H1 (cell line): ENCODE data around the gene GAREM2. TPM values are rescaled to one million over a fixed set of nuclear protein-coding genes. Genes with fewer than 3 reads are reported as not detected.

Source experiments
- CTCF ChIA-PET: fragments of 300-600 bp; sonication (Branson Sonifier 250); formaldehyde crosslinking; loops from one replicate; lab custom pipeline; 2021; ENCODE audit not compliant: partially characterized antibody; lab: Charles Lee
- POLR2A ChIA-PET: fragments of 300-600 bp; sonication (Branson Sonifier 250); formaldehyde crosslinking; loops from one replicate; lab custom pipeline; 2021; ENCODE audit warnings: inconsistent platforms; ENCODE audit not compliant: partially characterized antibody; lab: Charles Lee
- DNase-seq, 2 experiments: peaks; one replicate each; pipeline versions ENCODE4 v3.0.0 to v3.0.0-alpha.2; 2010 to 2022; ENCODE audit warnings: low spot score in 2 of 2, low read depth in 1 of 2, mixed read lengths in 1 of 2
- FAIRE-seq: peaks from 2 replicates; lab custom pipeline; 2011; peaks lifted over from hg19 to GRCh38; lab: Jason Lieb, UNC
- H2AFZ ChIP-seq: 2 replicates; pipeline ENCODE4 v1.8.1; 2012; ENCODE audit warnings: low read length, inconsistent platforms
- H2AK5ac ChIP-seq: 2 replicates; pipeline ENCODE4 v1.6.1; 2013; ENCODE audit warnings: low read depth, low read length
- H2BK120ac ChIP-seq: replicated peaks from 2 replicates; pipeline ENCODE3; 2013; ENCODE audit warnings: low read depth, low read length, inconsistent platforms
- H2BK12ac ChIP-seq: 2 replicates; pipeline ENCODE4 v1.6.1; 2013; ENCODE audit warnings: low read depth, low read length
- H2BK15ac ChIP-seq: 2 replicates; pipeline ENCODE4 v1.6.1; 2013; ENCODE audit warnings: low read length
- H2BK20ac ChIP-seq: 2 replicates; pipeline ENCODE4 v1.6.1; 2013; ENCODE audit warnings: low read length
- H2BK5ac ChIP-seq: 2 replicates; pipeline ENCODE4 v1.6.1; 2013; ENCODE audit warnings: low read depth, low read length
- H3K14ac ChIP-seq: 2 replicates; pipeline ENCODE4 v1.6.1; 2013; ENCODE audit warnings: inconsistent platforms; ENCODE audit not compliant: insufficient read length
- H3K18ac ChIP-seq: 2 replicates; pipeline ENCODE4 v1.6.1; 2013; ENCODE audit warnings: low read length; ENCODE audit errors: extremely low read depth
- H3K23ac ChIP-seq: 2 replicates; pipeline ENCODE4 v1.6.1; 2013; ENCODE audit warnings: inconsistent platforms; ENCODE audit not compliant: insufficient read length
- H3K23me2 ChIP-seq: 2 replicates; pipeline ENCODE4 v1.6.1; 2013; ENCODE audit warnings: low read depth, low read length
- H3K27ac ChIP-seq: 2 replicates; pipeline ENCODE4 v1.6.1; 2011; ENCODE audit warnings: low read depth, low read length, inconsistent platforms
- H3K27me3 ChIP-seq, 4 experiments: replicated peaks in 1 of 4; 1 replicate in 1 of 4; 2 replicates in 3 of 4; pipeline versions ENCODE4 v1.6.1 to v1.8.1; 2011 to 2013; ENCODE audit warnings: low read length in 3 of 4, mild to moderate bottlenecking in 3 of 4, inconsistent platforms in 2 of 4, mixed read lengths in 2 of 4, moderate library complexity in 1 of 4; ENCODE audit not compliant: control insufficient read depth in 3 of 4, insufficient read depth in 3 of 4; ENCODE audit errors: extremely low read depth in 1 of 4
- H3K36me3 ChIP-seq, 4 experiments: 2 replicates each; pipeline versions ENCODE4 v1.6.1 to v1.8.1; 2011 to 2013; ENCODE audit warnings: mild to moderate bottlenecking in 4 of 4, low read length in 3 of 4, moderate library complexity in 2 of 4, control low read depth in 1 of 4, inconsistent platforms in 1 of 4; ENCODE audit not compliant: insufficient read depth in 4 of 4, control insufficient read depth in 2 of 4
- H3K4ac ChIP-seq: replicated peaks from 2 replicates; pipeline ENCODE3; 2013; ENCODE audit warnings: low read length, low read depth, mixed read lengths, inconsistent platforms; ENCODE audit not compliant: insufficient read length
- H3K4me1 ChIP-seq, 4 experiments: replicated peaks in 1 of 4; 1 replicate in 1 of 4; 2 replicates in 3 of 4; pipeline versions ENCODE4 v1.6.1 to v1.8.1; 2011 to 2013; ENCODE audit warnings: low read length in 3 of 4, inconsistent platforms in 2 of 4, mixed read lengths in 1 of 4; ENCODE audit not compliant: insufficient read depth in 4 of 4, control insufficient read depth in 3 of 4
- H3K4me2 ChIP-seq, 2 experiments: 2 replicates each; pipeline versions ENCODE4 v1.6.1 to v1.8.1; 2011 to 2013; ENCODE audit warnings: low read depth in 2 of 2, low read length in 2 of 2, control low read depth in 1 of 2, inconsistent platforms in 1 of 2, mild to moderate bottlenecking in 1 of 2; ENCODE audit not compliant: insufficient read depth in 1 of 2
- H3K4me3 ChIP-seq, 4 experiments: fragments of 200-600, 300-600 bp in 1 of 4; sonication (generic), shearing (Covaris generic), sonication (Bioruptor Twin) in 1 of 4; 2 replicates each; pipeline versions ENCODE4 v1.5.1 to v1.8.1; 2011 to 2016; ENCODE audit warnings: low read length in 4 of 4, low read depth in 3 of 4, control low read depth in 2 of 4, inconsistent platforms in 2 of 4, mild to moderate bottlenecking in 2 of 4, mixed read lengths in 1 of 4, moderate library complexity in 1 of 4; ENCODE audit not compliant: insufficient read depth in 2 of 4; ENCODE audit errors: extremely low read depth in 1 of 4
- H3K56ac ChIP-seq: replicated peaks from 2 replicates; pipeline ENCODE3; 2013; ENCODE audit warnings: low read depth, mild to moderate bottlenecking, mixed read lengths, low read length, inconsistent platforms; ENCODE audit not compliant: insufficient read length
- H3K79me1 ChIP-seq: 2 replicates; pipeline ENCODE4 v1.6.1; 2013; ENCODE audit warnings: low read depth, low read length, control low read depth
- H3K79me2 ChIP-seq, 2 experiments: 2 replicates each; pipeline versions ENCODE4 v1.6.1 to v1.8.1; 2012 to 2013; ENCODE audit warnings: low read length in 2 of 2, mild to moderate bottlenecking in 2 of 2, inconsistent platforms in 1 of 2; ENCODE audit not compliant: insufficient read depth in 2 of 2, control insufficient read depth in 1 of 2
- H3K9ac ChIP-seq, 4 experiments: replicated peaks in 1 of 4; 1 replicate in 1 of 4; 2 replicates in 3 of 4; pipeline versions ENCODE4 v1.6.1 to v1.8.1; 2011 to 2013; ENCODE audit warnings: low read depth in 3 of 4, low read length in 3 of 4, control low read depth in 2 of 4, mild to moderate bottlenecking in 2 of 4, moderate library complexity in 2 of 4, inconsistent platforms in 1 of 4; ENCODE audit errors: extremely low read depth in 1 of 4
- H3K9me3 ChIP-seq, 2 experiments: 2 replicates each; pipeline versions ENCODE4 v1.6.1 to v1.8.1; 2012 to 2013; ENCODE audit warnings: mild to moderate bottlenecking in 2 of 2, moderate library complexity in 2 of 2, control low read depth in 1 of 2, inconsistent platforms in 1 of 2, low read depth in 1 of 2, low read length in 1 of 2, mixed read lengths in 1 of 2; ENCODE audit not compliant: insufficient read depth in 2 of 2
- H4K20me1 ChIP-seq, 2 experiments: replicated peaks in 1 of 2; 2 replicates each; pipeline versions ENCODE3 to v1.8.1; 2011 to 2013; ENCODE audit warnings: inconsistent platforms in 2 of 2, low read length in 2 of 2, mild to moderate bottlenecking in 1 of 2; ENCODE audit not compliant: insufficient read depth in 2 of 2, control insufficient read depth in 1 of 2
- H4K5ac ChIP-seq: 2 replicates; pipeline ENCODE4 v1.6.1; 2013; ENCODE audit warnings: low read length, low read depth, mixed read lengths, inconsistent platforms; ENCODE audit not compliant: insufficient read length
- H4K8ac ChIP-seq: 2 replicates; pipeline ENCODE4 v1.8.0; 2013; ENCODE audit warnings: mild to moderate bottlenecking, moderate library complexity, low read length, inconsistent platforms; ENCODE audit not compliant: insufficient read depth; ENCODE audit errors: extremely low read depth
- H4K91ac ChIP-seq: replicated peaks from 2 replicates; pipeline ENCODE3; 2013; ENCODE audit warnings: low read length, mixed read lengths, inconsistent platforms; ENCODE audit not compliant: insufficient read length
- BCL11A ChIP-seq, 2 experiments: IDR thresholded peaks; one replicate each; pipeline ENCODE4 v1.6.1; 2011; ENCODE audit warnings: low read depth in 2 of 2, low read length in 2 of 2, mild to moderate bottlenecking in 2 of 2
- CBX8 ChIP-seq: fragments of 300-800, 300-1000 bp; sonication (generic); IDR thresholded peaks from 2 replicates; pipeline ENCODE4 v1.7.1; 2016; ENCODE audit warnings: low read depth, low read length, borderline replicate concordance
- CTCF ChIP-seq, 3 experiments: IDR thresholded peaks; 1 replicate in 2 of 3; 2 replicates in 1 of 3; pipeline versions ENCODE4 v1.5.1 to v1.6.1; 2011; ENCODE audit warnings: low read length in 3 of 3, mild to moderate bottlenecking in 3 of 3, inconsistent platforms in 2 of 3, low read depth in 1 of 3, moderate library complexity in 1 of 3; ENCODE audit not compliant: insufficient read depth in 1 of 3; ENCODE audit errors: control extremely low read depth in 1 of 3
- HDAC2 ChIP-seq, 2 experiments: fragments of 300-600 bp in 1 of 2; sonication (generic) in 1 of 2; IDR thresholded peaks; 2 replicates each; pipeline ENCODE4 v1.6.1; 2011 to 2012; ENCODE audit warnings: low read depth in 2 of 2, low read length in 2 of 2, mild to moderate bottlenecking in 2 of 2, moderate library complexity in 2 of 2, borderline replicate concordance in 1 of 2, inconsistent platforms in 1 of 2
- JUN ChIP-seq: IDR thresholded peaks from 2 replicates; pipeline ENCODE4 v1.6.1; 2011; ENCODE audit warnings: low read depth, mild to moderate bottlenecking, improper control_type of control experiment, low read length
- KDM4A ChIP-seq: IDR thresholded peaks from one replicate; pipeline ENCODE4 v1.7.1; 2012; ENCODE audit warnings: low read depth, mild to moderate bottlenecking, moderate library complexity, low read length, inconsistent platforms; ENCODE audit not compliant: severe bottlenecking
- POU5F1 ChIP-seq: IDR thresholded peaks from 2 replicates; pipeline ENCODE4 v1.6.1; 2011; ENCODE audit warnings: low read depth, mild to moderate bottlenecking, low read length, moderate library complexity
- SP1 ChIP-seq: IDR thresholded peaks from 2 replicates; pipeline ENCODE4 v1.6.1; 2011; ENCODE audit warnings: low read depth, low read length
- SP2 ChIP-seq: IDR thresholded peaks from 2 replicates; pipeline ENCODE4 v1.6.1; 2012; ENCODE audit warnings: mild to moderate bottlenecking, low read length, inconsistent platforms
- TAF1 ChIP-seq: IDR thresholded peaks from 2 replicates; pipeline ENCODE4 v1.6.1; 2011; ENCODE audit warnings: mild to moderate bottlenecking, low read depth, low read length
- TAF7 ChIP-seq: optimal IDR thresholded peaks from 2 replicates; pipeline ENCODE3; 2011; ENCODE audit warnings: low read depth, mild to moderate bottlenecking, inconsistent platforms, low read length, moderate library complexity, borderline replicate concordance
- YY1 ChIP-seq: IDR thresholded peaks from 2 replicates; pipeline ENCODE4 v1.6.1; 2011; ENCODE audit warnings: low read depth, mild to moderate bottlenecking, low read length
- WGBS, 2 experiments: shearing (Covaris generic) in 1 of 2; methylation state at CpG; one replicate each; pipeline versions ENCODE4 v1.1.6 to v1.1.7; 2013 to 2015; ENCODE audit warnings: low lambda C conversion rate in 2 of 2, mixed read lengths in 2 of 2, inconsistent platforms in 1 of 2, low coverage in 1 of 2, missing lambda C conversion rate in 1 of 2; ENCODE audit not compliant: insufficient replicate concordance in 2 of 2, insufficient coverage in 1 of 2, insufficient read length in 1 of 2; ENCODE audit errors: extremely low coverage in 1 of 2, missing lambda C conversion rate in 1 of 2; 5-methylcytosine and 5-hydroxymethylcytosine counted together
- polyA plus RNA-seq, 7 experiments: library from polyadenylated mRNA; depleted of rRNA in 3 of 7; stranded (reverse) in 5 of 7; unstranded in 2 of 7; fragments of >200 nt in 5 of 7; fragments of 200-250 nt in 2 of 7; gene quantifications; 1 replicate in 5 of 7; 2 replicates in 1 of 7; 4 replicates in 1 of 7; pipeline versions ENCODE4 v1.2.1 to v1.2.3, GENCODE V29; 2011 to 2013; ENCODE audit warnings: missing spikeins in 2 of 7, mixed read lengths in 2 of 7
- total RNA-seq: library from RNA; stranded (reverse); fragmentation: NEBNext Ultra II Directional; extraction: Animal tissue kit (Norgen Biotek cat#: 25700); gene quantifications from 2 replicates; pipeline ENCODE4 v1.2.1, GENCODE V29; 2021

The GAREM2 gene
- total and polyA plus RNA-seq, 2 of the 8 experiments (the other 6 are each of a cell fraction or from before 2014, with no cell fraction given) = 19.9 TPM

DNA sequence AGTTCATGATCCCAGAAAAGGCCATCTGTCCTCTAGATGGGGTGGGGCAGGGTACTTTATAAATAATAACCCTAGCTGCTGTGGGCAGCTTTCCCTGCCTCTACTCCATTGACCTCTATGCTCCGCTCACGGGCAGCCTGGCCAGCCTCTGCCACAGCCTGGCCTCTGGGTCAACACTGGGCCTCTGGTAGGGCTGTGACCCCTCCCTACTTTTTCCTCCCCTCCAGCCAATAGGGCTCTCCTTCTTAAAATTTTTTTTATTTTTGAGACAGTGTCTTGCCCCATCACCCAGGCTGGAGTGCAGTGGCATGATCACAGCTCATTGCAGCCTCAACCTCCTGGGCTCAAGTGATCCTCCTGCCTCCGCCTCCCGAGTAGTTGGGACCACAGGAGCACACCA lies 4.1 kb upstream of the GAREM2 start:
- Histone ChIP-seq H3K79me1 (no peaks in the 10 kb centered on the region), H4K8ac (no peak overlapping the region), H4K91ac (no peak overlapping the region), H2AFZ (no peak overlapping the region), H3K27me3 (peaks cover 0 to 2% (median 0%) of the 10 kb centered on the region in 4 experiments; a peak in 2 of 7 replicates), H3K56ac (no peak overlapping the region), H2BK20ac (no peak overlapping the region), H3K23ac (no peak overlapping the region), H4K5ac (no peak overlapping the region), H2BK12ac (no peak overlapping the region), H3K9ac (no peak overlapping the region), H3K18ac (no peak overlapping the region), H3K36me3 (no peaks in the 10 kb centered on the region), H3K9me3 (no peaks in the 10 kb centered on the region), H3K79me2 (no peaks in the 10 kb centered on the region), H2BK120ac (no peak overlapping the region), H3K14ac (no peak overlapping the region), H3K27ac (no peak overlapping the region), H3K4ac (no peak overlapping the region), H4K20me1 (peaks cover 0 to 1% of the 10 kb centered on the region in 2 experiments), H2BK15ac (no peak overlapping the region), H2AK5ac (no peak overlapping the region), H3K4me3 (no peak overlapping the region), H3K4me2 (no peak overlapping the region), H3K23me2 (peaks cover 3% of the 10 kb centered on the region; the same call in 1 of the 2 replicates), H3K4me1 (no peaks in the 10 kb centered on the region), H2BK5ac (no peak overlapping the region)
- FAIRE-seq (no peak), DNase-seq (no peak)
- ChIA-PET POLR2A (interaction anchor here (1.8 kb wide), 1 partner anchor 16 kb away, joined by 8 read pairs; no protein-coding TSS in a partner anchor), CTCF (interaction anchor here (0.8 to 4.2 kb wide), 4 partner anchors 14 to 81 kb away, joined by 3 to 16 read pairs (median 4); no protein-coding TSS in a partner anchor)
- WGBS, 2 experiments = 83% methylated on average over 4 of the region's 4 CpGs; no CpG with 5 or more reads in 1 of the 2 experiments
- TF ChIP-seq TAF1 (no peak), BCL11A (IDR thresholded peaks at IDR 0.05; ENCODE audit: low read depth in 2 of 2, low read length in 2 of 2) (no peak), HDAC2 (IDR thresholded peaks at IDR 0.05; ENCODE audit: borderline replicate concordance in 1 of 2, low read depth in 2 of 2, low read length in 2 of 2) (no peak), CBX8 (no peak), SP1 (no peak), CTCF (IDR thresholded peaks at IDR 0.05; ENCODE audit: control extremely low read depth in 1 of 3, insufficient read depth in 1 of 3, low read depth in 1 of 3, low read length in 3 of 3) (no peak), YY1 (no peak), JUN (no peak), TAF7 (no peak), POU5F1 (no peak), SP2 (no peak), KDM4A (no peak)
